ENCODE measurements around the gene CCBE1.
"Not testable (repeated sequence)": the region's sequence is repeated elsewhere in the genome, so short reads cannot be mapped to it uniquely, and the experiment has no call there.

The CCBE1 gene

GRCh38 chr18:59660366-59660765, 36.9 kb downstream of the CCBE1 start:
- Histone ChIP-seq H3K27me3 (ENCODE audit: control insufficient read depth in 5 of 5, insufficient read depth in 4 of 5, low read length in 5 of 5) (peaks cover 0 to 2% (median 0%) of the 10 kb centered on the region in 5 donors), H3K4me3 (ENCODE audit: low read depth in 1 of 5, low read length in 5 of 5) (no peak overlapping the region), H3K36me3 (ENCODE audit: control insufficient read depth in 5 of 5, insufficient read depth in 5 of 5, low read length in 5 of 5) (no peaks in the 10 kb centered on the region), H3K27ac (ENCODE audit: low read depth, low read length) (no peak overlapping the region), H3K9me3 (ENCODE audit: control insufficient read depth in 5 of 5, low read length in 5 of 5) (no peaks in the 10 kb centered on the region), H3K9ac (ENCODE audit: low read length in 5 of 5) (no peak overlapping the region), H3K4me1 (ENCODE audit: control insufficient read depth in 5 of 5, insufficient read depth in 5 of 5, low read length in 5 of 5) (peaks cover 0 to 6% (median 0%) of the 10 kb centered on the region in 5 donors)

DNA sequence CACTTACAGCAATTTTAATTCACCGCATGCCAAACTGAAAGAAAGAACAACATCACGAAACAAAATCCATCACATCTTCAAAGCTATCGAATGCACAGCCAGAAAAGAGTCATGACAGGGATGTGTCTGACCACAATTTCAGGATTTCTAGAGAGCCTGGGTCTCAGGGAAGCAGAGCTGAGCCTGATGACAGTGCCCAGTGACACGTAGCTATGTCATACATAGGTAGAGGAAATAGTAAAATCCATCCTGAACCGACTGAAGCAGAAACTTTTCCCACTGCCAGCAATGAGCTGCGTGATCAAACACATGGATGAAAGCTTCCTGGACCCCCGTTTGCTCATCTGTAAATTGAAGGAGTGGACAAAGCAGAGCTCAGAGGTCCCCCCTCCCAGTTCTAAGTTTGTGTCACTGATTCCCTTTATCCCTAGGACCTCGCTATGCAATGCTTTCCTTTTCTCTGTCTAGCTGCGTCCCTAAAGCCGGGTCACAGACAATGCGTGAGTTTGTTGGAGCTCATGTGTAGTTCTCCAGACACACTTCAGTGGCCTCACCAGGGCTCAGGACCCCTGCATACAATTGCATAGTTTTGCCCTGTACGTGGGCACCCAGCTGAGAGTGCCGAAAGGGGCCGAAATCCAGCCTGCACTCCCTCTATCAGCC, 37.6 kb downstream of the CCBE1 start:
- peaks cover 0 to 4% (median 0%) of the 10 kb centered on the region in 5 donors for H3K4me1 ChIP-seq (ENCODE audit: control insufficient read depth in 5 of 5, insufficient read depth in 5 of 5, low read length in 5 of 5)

DNA sequence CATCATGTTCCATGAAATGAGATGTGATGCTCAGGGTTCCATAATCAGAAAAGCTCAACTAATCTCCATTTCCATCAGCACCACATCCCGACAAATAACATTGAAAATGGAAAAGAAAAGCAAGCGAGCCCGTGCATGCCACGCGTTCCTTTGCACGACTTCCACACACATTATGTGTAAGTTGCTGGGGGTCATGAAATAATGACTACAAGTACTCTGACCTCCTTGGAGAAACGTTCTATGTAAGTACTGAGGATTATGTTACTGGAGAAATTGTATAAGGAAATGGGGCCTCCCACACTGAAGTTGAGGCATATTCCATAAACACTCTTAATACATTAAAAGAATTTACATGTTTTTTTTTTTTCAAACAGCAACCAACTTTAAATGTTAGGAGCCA, 38.3 kb downstream of the CCBE1 start:
- no peak overlapping the region for H3K9ac ChIP-seq (ENCODE audit: low read length in 5 of 5)
- H3K4me3 ChIP-seq (ENCODE audit: low read depth in 1 of 5, low read length in 5 of 5): no peak overlapping the region
- no peaks in the 10 kb centered on the region for H3K9me3 ChIP-seq (ENCODE audit: control insufficient read depth in 5 of 5, low read length in 5 of 5)
- peaks cover 0 to 2% (median 0%) of the 10 kb centered on the region in 5 donors for H3K27me3 ChIP-seq (ENCODE audit: control insufficient read depth in 5 of 5, insufficient read depth in 4 of 5, low read length in 5 of 5)
- H3K36me3 ChIP-seq (ENCODE audit: control insufficient read depth in 5 of 5, insufficient read depth in 5 of 5, low read length in 5 of 5): no peaks in the 10 kb centered on the region
- peaks cover 0 to 4% (median 0%) of the 10 kb centered on the region in 5 donors for H3K4me1 ChIP-seq (ENCODE audit: control insufficient read depth in 5 of 5, insufficient read depth in 5 of 5, low read length in 5 of 5)
- no peak overlapping the region for H3K27ac ChIP-seq (ENCODE audit: low read depth, low read length)

More for the DNA sequence above, 37.6 kb downstream of the CCBE1 start:
- no peaks in the 10 kb centered on the region for H3K9me3 ChIP-seq (ENCODE audit: control insufficient read depth in 5 of 5, low read length in 5 of 5)
- H3K27me3 ChIP-seq (ENCODE audit: control insufficient read depth in 5 of 5, insufficient read depth in 4 of 5, low read length in 5 of 5): peaks cover 0 to 2% (median 0%) of the 10 kb centered on the region in 5 donors
- no peaks in the 10 kb centered on the region for H3K36me3 ChIP-seq (ENCODE audit: control insufficient read depth in 5 of 5, insufficient read depth in 5 of 5, low read length in 5 of 5)
- H3K9ac ChIP-seq (ENCODE audit: low read length in 5 of 5): no peak overlapping the region
- H3K4me3 ChIP-seq (ENCODE audit: low read depth in 1 of 5, low read length in 5 of 5): no peak overlapping the region
- H3K27ac ChIP-seq (ENCODE audit: low read depth, low read length): no peak overlapping the region

GRCh38 chr18:59657012-59657411, 40.2 kb downstream of the CCBE1 start:
- Histone ChIP-seq H3K4me3 (ENCODE audit: low read depth in 1 of 5, low read length in 5 of 5) (no peak overlapping the region), H3K36me3 (ENCODE audit: control insufficient read depth in 5 of 5, insufficient read depth in 5 of 5, low read length in 5 of 5) (no peaks in the 10 kb centered on the region), H3K27me3 (ENCODE audit: control insufficient read depth in 5 of 5, insufficient read depth in 4 of 5, low read length in 5 of 5) (peaks cover 0 to 2% (median 0%) of the 10 kb centered on the region in 5 donors), H3K9me3 (ENCODE audit: control insufficient read depth in 5 of 5, low read length in 5 of 5) (no peaks in the 10 kb centered on the region), H3K27ac (ENCODE audit: low read depth, low read length) (no peak overlapping the region), H3K4me1 (ENCODE audit: control insufficient read depth in 5 of 5, insufficient read depth in 5 of 5, low read length in 5 of 5) (peaks cover 0 to 4% (median 0%) of the 10 kb centered on the region in 5 donors), H3K9ac (ENCODE audit: low read length in 5 of 5) (no peak overlapping the region)

- H3K27me3 ChIP-seq (ENCODE audit: control insufficient read depth in 5 of 5, insufficient read depth in 4 of 5, low read length in 5 of 5): no peaks in the 10 kb centered on the region
- H3K4me3 ChIP-seq (ENCODE audit: low read depth in 1 of 5, low read length in 5 of 5): no peak overlapping the region
- no peaks in the 10 kb centered on the region for H3K9me3 ChIP-seq (ENCODE audit: control insufficient read depth in 5 of 5, low read length in 5 of 5)
- H3K27ac ChIP-seq (ENCODE audit: low read depth, low read length): no peak overlapping the region
- H3K9ac ChIP-seq (ENCODE audit: low read length in 5 of 5): no peak overlapping the region
- H3K36me3 ChIP-seq (ENCODE audit: control insufficient read depth in 5 of 5, insufficient read depth in 5 of 5, low read length in 5 of 5): no peaks in the 10 kb centered on the region
- H3K4me1 ChIP-seq (ENCODE audit: control insufficient read depth in 5 of 5, insufficient read depth in 5 of 5, low read length in 5 of 5): peaks cover 0 to 4% (median 0%) of the 10 kb centered on the region in 5 donors
Measured at GRCh38 chr18:59656373-59656887, 40.8 kb downstream of the CCBE1 start.

GRCh38 chr18:59655676-59656075, 41.5 kb downstream of the CCBE1 start:
- H3K4me1 ChIP-seq (ENCODE audit: control insufficient read depth in 5 of 5, insufficient read depth in 5 of 5, low read length in 5 of 5): no peaks in the 10 kb centered on the region
- no peaks in the 10 kb centered on the region for H3K27me3 ChIP-seq (ENCODE audit: control insufficient read depth in 5 of 5, insufficient read depth in 4 of 5, low read length in 5 of 5)
- H3K4me3 ChIP-seq (ENCODE audit: low read depth in 1 of 5, low read length in 5 of 5): no peak overlapping the region
- no peaks in the 10 kb centered on the region for H3K36me3 ChIP-seq (ENCODE audit: control insufficient read depth in 5 of 5, insufficient read depth in 5 of 5, low read length in 5 of 5)
- no peak overlapping the region for H3K9ac ChIP-seq (ENCODE audit: low read length in 5 of 5)
- H3K27ac ChIP-seq (ENCODE audit: low read depth, low read length): no peak overlapping the region
- no peaks in the 10 kb centered on the region for H3K9me3 ChIP-seq (ENCODE audit: control insufficient read depth in 5 of 5, low read length in 5 of 5)

- H3K9ac ChIP-seq (ENCODE audit: low read length in 5 of 5): no peak overlapping the region
- H3K9me3 ChIP-seq (ENCODE audit: control insufficient read depth in 5 of 5, low read length in 5 of 5): no peaks in the 10 kb centered on the region
- no peaks in the 10 kb centered on the region for H3K36me3 ChIP-seq (ENCODE audit: control insufficient read depth in 5 of 5, insufficient read depth in 5 of 5, low read length in 5 of 5)
- no peak overlapping the region for H3K4me3 ChIP-seq (ENCODE audit: low read depth in 1 of 5, low read length in 5 of 5)
- H3K27ac ChIP-seq (ENCODE audit: low read depth, low read length): no peak overlapping the region
- no peaks in the 10 kb centered on the region for H3K27me3 ChIP-seq (ENCODE audit: control insufficient read depth in 5 of 5, insufficient read depth in 4 of 5, low read length in 5 of 5)
- H3K4me1 ChIP-seq (ENCODE audit: control insufficient read depth in 5 of 5, insufficient read depth in 5 of 5, low read length in 5 of 5): peaks cover 0 to 7% (median 2%) of the 10 kb centered on the region in 5 donors
Measured at GRCh38 chr18:59651071-59651470, 46.2 kb downstream of the CCBE1 start.

- no peaks in the 10 kb centered on the region for H3K27me3 ChIP-seq (ENCODE audit: control insufficient read depth in 5 of 5, insufficient read depth in 4 of 5, low read length in 5 of 5)
- H3K36me3 ChIP-seq (ENCODE audit: control insufficient read depth in 5 of 5, insufficient read depth in 5 of 5, low read length in 5 of 5): no peaks in the 10 kb centered on the region
- no peak overlapping the region for H3K9ac ChIP-seq (ENCODE audit: low read length in 5 of 5)
- no peak overlapping the region for H3K27ac ChIP-seq (ENCODE audit: low read depth, low read length)
- H3K4me3 ChIP-seq (ENCODE audit: low read depth in 1 of 5, low read length in 5 of 5): no peak overlapping the region
- peaks cover 0 to 7% (median 2%) of the 10 kb centered on the region in 5 donors for H3K4me1 ChIP-seq (ENCODE audit: control insufficient read depth in 5 of 5, insufficient read depth in 5 of 5, low read length in 5 of 5)
- H3K9me3 ChIP-seq (ENCODE audit: control insufficient read depth in 5 of 5, low read length in 5 of 5): no peaks in the 10 kb centered on the region
Measured at GRCh38 chr18:59650266-59650820, 46.9 kb downstream of the CCBE1 start.

GRCh38 chr18:59649591-59649990, 47.6 kb downstream of the CCBE1 start:
- H3K9me3 ChIP-seq (ENCODE audit: control insufficient read depth in 5 of 5, low read length in 5 of 5): no peaks in the 10 kb centered on the region
- no peak overlapping the region for H3K4me3 ChIP-seq (ENCODE audit: low read depth in 1 of 5, low read length in 5 of 5)
- peaks cover 0 to 7% (median 2%) of the 10 kb centered on the region in 5 donors for H3K4me1 ChIP-seq (ENCODE audit: control insufficient read depth in 5 of 5, insufficient read depth in 5 of 5, low read length in 5 of 5)
- H3K9ac ChIP-seq (ENCODE audit: low read length in 5 of 5): no peak overlapping the region
- no peaks in the 10 kb centered on the region for H3K27me3 ChIP-seq (ENCODE audit: control insufficient read depth in 5 of 5, insufficient read depth in 4 of 5, low read length in 5 of 5)
- H3K27ac ChIP-seq (ENCODE audit: low read depth, low read length): no peak overlapping the region
- H3K36me3 ChIP-seq (ENCODE audit: control insufficient read depth in 5 of 5, insufficient read depth in 5 of 5, low read length in 5 of 5): no peaks in the 10 kb centered on the region

- H3K4me3 ChIP-seq (ENCODE audit: low read depth in 1 of 5, low read length in 5 of 5); H3K9ac ChIP-seq (ENCODE audit: low read length in 5 of 5); H3K27ac ChIP-seq (ENCODE audit: low read depth, low read length); H3K27me3 ChIP-seq (ENCODE audit: control insufficient read depth in 5 of 5, insufficient read depth in 4 of 5, low read length in 5 of 5); H3K36me3 ChIP-seq (ENCODE audit: control insufficient read depth in 5 of 5, insufficient read depth in 5 of 5, low read length in 5 of 5); H3K9me3 ChIP-seq (ENCODE audit: control insufficient read depth in 5 of 5, low read length in 5 of 5); H3K4me1 ChIP-seq (ENCODE audit: control insufficient read depth in 5 of 5, insufficient read depth in 5 of 5, low read length in 5 of 5): not testable (repeated sequence)
Measured at GRCh38 chr18:59648469-59648868, 48.8 kb downstream of the CCBE1 start.
